ENCODE results near the gene UST.
"Not testable (repeated sequence)": the region's sequence is repeated elsewhere in the genome, so short reads cannot be mapped to it uniquely, and the experiment has no call there.

Gene UST

DNA sequence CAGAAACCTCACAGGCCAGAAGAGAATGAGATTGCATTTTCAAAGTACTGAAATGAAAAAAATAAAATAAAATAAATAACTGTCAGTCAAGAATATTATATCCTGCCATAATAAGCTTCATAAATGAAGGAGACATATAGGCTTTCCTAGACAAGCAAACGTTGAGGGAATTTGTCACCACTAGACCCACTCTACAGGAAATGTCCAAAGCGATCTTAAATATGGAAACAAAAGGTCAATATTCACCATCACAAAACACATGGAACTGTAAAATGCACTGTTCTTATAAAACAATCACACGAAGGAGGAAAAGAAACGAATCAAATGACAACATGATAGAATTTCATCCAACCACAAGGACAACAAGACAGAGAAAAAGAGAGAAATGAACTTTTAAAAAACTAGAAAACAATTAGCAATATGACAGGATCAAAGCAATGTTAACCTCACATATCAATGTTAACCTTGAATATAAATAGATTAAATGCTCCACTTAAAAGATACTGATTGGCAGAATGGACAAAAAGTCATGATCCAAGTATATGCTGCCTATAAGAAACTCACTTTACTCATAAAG lies 352.0 kb downstream of the UST start:
- no peak for DNase-seq

DNA sequence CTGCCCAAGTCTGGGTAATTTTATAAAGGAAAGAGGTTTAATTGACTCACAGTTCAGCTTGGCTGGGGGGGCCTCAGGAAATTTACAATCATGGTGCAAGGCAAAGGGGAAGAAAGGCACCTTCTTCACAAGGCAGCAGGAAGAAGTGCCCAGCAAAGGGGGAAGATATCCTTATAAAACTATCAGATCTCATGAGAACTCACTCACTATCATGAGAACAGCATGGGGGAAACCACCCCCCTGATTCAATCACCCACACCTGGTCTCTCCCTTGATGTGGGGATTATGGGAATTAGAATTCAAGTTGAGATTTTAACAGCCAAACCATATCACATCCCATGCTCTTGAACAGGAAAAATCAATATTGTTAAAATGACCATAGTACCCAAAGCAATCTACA lies 355.5 kb downstream of the UST start:
- DNase-seq = no peak

GRCh38 chr6:149103950-149104349 lies 357.1 kb downstream of the UST start:
- DNase-seq = not testable (repeated sequence)

GRCh38 chr6:149107520-149107919 lies 360.7 kb downstream of the UST start:
- DNase-seq = no peak

DNA sequence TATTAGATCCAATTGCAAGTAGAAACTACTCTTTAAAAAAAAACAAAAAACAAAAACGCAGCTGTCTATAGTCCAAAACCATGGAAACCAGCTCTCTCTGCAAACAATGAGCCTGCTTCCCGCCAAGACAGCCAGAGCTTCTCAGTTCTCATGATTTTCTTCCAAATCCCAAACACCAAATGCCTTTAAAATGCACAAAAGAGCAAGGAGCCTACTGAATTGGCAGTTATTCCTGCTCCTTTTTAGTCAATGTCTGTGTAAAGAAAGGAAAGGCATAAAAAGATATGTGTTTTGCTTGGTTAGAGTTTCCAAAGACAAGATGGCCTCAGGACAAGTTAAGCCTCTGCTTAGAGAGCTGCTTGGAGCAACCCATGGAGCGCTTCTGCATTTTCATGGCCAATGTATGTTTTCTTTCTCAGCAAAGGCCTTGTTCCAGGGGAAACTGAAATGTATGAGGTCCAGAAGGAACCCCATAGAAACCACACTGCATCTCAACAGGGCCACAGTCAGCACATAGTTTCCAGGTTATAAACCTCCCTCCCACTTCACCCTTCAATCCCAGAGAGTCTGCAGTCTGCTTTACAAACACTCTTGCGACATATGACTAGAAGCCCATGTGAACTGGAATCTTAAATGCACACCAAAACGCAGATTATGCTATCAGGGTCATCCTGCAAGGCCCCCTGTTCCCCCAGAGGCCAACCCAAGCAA lies 361.4 kb downstream of the UST start:
- DNase-seq = no peak

GRCh38 chr6:149108749-149109100 lies 361.9 kb downstream of the UST start:
- DNase-seq = no peak

DNA sequence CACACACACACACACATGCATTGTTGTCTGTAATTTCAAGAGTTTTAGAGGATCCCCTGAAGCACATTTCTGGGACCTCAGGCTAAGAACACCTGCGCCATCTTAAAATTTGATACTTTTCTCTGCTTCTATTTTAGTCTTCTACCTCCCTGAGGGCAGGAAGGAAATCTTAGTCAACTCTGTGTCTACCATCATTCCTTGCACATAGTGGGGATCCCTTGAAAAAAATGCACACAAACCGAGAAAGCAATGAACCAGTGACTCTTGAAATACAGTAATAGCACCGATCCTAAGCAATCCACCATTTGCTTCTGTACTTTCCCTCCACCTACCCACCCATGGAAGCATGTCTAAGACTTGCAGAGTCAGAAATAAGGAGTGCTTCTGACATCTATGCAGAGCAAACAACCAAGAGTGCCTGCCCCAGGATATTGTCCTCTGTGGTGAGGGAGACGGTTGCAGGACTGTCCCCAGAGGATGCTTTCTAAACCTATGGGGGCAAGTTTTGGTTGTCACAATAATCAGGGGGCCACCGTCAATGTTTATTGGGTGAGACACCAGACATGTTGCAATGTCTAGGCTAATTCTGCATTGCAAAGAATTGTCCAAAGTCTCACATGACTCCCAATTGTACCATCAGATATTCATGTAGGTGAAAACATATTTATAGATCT lies 362.7 kb downstream of the UST start:
- DNase-seq = no peak

GRCh38 chr6:149111556-149112115 lies 364.8 kb downstream of the UST start:
- no peak for DNase-seq

DNA sequence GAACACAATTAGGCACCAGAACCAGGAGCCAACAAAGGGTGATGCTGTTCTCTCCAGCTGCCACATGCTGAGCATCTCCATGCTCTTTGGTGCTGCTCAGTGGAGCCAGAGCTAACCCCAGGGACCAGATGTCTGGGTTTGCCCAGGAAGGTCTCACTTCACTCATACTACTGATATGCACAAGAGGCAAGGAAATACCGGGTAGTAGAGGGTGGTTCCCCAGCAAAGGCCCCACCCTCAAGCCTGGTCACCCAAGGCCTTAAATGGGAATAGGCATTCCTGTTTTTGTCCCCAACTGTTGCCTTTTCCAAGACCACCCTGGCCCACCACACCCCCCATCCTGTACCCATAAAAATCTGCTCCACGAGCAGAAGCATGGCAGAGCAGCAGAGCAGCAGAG lies 366.1 kb downstream of the UST start:
- DNase-seq = no peak

DNA sequence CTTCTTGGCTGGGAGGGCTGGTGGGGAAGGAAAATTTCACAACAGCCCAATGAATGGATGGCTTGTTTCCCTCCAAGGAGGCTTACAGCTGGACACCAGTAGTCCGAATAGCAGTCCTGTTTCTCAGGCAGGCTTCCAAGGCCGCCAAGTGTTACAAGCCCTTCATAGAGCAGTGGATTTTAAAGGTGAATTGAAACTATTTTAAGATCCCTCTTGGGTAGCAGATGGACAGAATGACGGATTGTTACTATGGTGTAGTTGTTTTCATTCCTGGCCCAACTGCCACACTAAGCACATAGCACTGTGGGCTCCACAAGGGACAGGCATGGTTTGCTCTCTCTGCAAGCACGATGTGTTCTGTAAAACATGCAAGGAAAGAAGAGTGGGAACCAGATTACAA lies 367.3 kb downstream of the UST start:
- no peak for DNase-seq

DNA sequence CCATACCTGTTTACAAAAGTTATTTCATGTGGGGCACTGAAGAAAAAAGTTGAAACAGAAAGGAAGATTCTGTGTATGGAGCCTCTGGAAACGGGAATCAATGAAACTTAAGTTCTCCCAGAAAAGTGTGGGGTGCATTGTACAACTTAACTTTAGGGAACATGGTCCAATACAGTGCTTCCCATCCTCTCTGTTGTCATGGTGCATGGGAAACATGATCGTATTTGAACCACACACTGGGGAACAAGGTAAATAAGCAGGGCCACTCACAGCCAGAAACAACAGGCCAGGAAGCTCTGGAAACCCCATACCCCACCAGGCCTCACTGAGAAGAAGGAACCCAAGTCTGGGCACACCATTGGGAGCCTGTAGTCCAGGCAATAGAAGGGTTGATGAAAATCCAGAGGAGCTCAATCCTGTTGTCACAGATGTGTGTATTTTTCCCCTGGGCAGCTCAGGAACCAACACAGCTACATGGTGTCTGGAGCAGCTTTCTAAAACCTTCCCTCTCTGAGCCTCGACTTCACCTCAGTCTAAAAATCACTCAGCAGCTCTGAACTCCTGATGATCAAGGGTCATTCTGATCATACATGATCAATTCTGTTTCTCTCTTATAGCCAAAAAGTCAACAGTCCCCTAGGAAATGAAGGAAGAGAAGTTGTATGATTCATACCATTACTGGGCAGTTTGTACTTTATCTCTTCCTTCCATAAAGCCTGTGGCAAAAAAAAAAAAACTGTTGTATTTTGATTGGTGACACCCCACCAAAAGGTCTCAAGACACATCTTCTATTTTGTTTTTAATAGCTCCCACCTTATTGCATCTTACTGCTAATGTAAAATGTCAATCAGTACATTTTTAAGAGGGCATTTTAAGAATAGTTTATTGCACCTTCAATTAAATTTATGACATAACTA lies 372.2 kb downstream of the UST start:
- DNase-seq = no peak

DNA sequence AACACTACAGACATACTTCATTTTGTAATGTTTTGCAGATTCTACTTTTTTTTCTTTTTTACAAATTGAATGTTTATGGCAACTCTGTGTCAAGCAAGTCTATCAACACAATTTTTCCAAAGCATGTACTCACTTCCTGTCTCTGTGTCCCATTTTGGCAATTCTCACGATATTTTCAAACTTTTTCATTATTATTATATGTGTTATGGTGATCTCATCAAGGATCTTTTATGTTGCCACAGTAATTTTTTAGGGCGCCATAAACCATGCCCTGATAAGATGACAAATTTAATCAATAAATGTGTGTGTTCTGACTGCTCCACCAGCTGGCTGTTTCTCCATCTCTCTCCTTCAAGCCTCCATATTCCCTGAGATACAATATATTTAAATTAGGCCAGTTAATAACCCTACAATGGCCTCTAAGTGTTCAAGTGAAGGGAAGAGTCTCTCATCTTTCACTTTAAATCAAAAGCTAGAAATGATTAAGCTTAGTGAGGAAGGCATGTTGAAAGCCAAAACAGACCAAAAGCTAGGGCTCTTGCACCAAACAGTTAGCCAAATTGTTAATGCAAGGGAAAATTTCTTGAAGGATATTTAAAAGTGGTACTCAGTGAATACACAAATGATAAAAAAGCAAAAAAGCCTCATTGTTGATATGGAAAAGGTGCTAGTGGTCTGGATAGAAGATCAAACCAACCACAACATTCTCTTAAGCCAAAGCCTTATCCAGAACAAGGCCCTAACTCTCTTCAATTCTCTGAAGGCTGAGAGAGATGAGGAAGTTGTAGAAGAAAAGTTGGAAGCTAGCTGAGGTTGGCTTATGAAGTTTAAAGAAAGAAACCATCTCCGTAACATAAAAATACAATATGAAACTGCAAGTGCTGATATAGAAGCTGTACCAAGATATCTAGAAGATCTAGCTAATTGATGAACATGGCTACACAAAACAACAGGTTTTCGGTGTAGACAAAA lies 376.3 kb downstream of the UST start:
- no peak for DNase-seq

GRCh38 chr6:149125309-149125708 lies 378.5 kb downstream of the UST start:
- no peak for DNase-seq

Data from T1000 (cell line).